Ovary (tissue), 3 donors: ENCODE results near the gene UBR4.

Source experiments
- CTCF ChIP-seq, 3 donors: fragments of 450-650 bp in 2 of 3; fragments of 200-600 bp in 1 of 3; IDR thresholded peaks; one replicate each; pipeline versions ENCODE4 v1.5.1 to v1.8.0; 2016 to 2022; ENCODE audit warnings: antibody characterized with exemption in 3 of 3, mild to moderate bottlenecking in 1 of 3
- POLR2A ChIP-seq: fragments of 450-650 bp; IDR thresholded peaks from one replicate; pipeline ENCODE4 v1.6.1; 2017; ENCODE audit warnings: antibody characterized with exemption, mild to moderate bottlenecking, moderate library complexity
- donor health status: DM: no; HTN: no; CAD: no.

GRCh38 chr1:19074361-19074901 lies 135.6 kb downstream of the UBR4 start:
- TF ChIP-seq POLR2A (no peak), CTCF (IDR thresholded peaks at IDR 0.05) (no peak)
